HG03103 (cell line): ENCODE data around the gene TAF1D.
A peak's percentile ranks its signal among the peaks of the same experiment; 100 is the strongest.
"Not testable (repeated sequence)": the region's sequence is repeated elsewhere in the genome, so short reads cannot be mapped to it uniquely, and the experiment has no call there.

ENCODE experiments used
- ATAC-seq: cut with Tn5 transposase; IDR thresholded peaks from one replicate; pipeline ENCODE4 v1.9.1; 2021; ENCODE audit warnings: low read depth; ENCODE audit not compliant: unreplicated experiment

Gene TAF1D, protein sequence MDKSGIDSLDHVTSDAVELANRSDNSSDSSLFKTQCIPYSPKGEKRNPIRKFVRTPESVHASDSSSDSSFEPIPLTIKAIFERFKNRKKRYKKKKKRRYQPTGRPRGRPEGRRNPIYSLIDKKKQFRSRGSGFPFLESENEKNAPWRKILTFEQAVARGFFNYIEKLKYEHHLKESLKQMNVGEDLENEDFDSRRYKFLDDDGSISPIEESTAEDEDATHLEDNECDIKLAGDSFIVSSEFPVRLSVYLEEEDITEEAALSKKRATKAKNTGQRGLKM

DNA sequence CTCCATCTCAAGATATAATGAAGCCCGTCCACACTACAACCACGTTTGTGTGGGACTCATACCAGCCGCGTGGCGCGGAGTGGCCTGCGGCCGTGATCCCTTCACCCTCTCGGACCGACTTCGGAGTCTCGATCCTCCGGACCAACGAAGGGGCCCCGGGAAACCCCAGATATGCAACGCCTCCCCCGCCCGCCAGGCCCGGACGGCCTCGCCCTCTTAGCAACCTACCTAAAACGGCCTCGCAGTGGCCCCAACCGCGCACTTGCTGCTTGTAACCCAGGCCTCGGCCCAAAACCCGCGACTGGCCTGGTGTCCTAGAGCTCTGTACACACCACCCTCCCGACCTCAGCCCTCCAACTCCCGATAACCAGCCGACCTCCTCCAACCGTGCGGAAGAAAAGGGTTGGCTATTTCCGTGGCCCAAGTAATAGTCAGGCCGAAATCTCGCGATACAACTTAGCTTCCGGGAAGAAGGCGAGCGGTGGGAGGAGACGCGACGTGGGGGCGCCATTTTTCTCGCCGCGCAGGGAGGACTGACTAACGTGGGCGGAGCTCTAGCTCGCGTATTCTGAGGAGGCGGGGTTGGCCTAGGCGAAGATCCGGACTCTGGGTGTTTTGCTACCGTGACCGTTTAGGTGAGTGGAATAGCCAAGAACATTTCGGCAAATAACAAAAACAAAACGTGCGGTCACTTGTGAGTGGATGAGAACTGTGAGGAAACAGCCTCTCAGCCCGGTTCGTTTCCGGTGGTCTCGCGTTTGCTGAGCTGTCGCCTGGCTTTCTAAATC is at the start of gene TAF1D, which contains the start of gene C11orf54:
TAF1D (minus strand) TSS at position 402 of the 788 bp plus-strand sequence. CDS start 2,191 bp downstream, outside the sequence.
C11orf54 (plus strand) TSS at position 579 of the 788 bp plus-strand sequence. CDS start 5,722 bp downstream, outside the sequence.
- ATAC-seq: peak; percentile 77

DNA sequence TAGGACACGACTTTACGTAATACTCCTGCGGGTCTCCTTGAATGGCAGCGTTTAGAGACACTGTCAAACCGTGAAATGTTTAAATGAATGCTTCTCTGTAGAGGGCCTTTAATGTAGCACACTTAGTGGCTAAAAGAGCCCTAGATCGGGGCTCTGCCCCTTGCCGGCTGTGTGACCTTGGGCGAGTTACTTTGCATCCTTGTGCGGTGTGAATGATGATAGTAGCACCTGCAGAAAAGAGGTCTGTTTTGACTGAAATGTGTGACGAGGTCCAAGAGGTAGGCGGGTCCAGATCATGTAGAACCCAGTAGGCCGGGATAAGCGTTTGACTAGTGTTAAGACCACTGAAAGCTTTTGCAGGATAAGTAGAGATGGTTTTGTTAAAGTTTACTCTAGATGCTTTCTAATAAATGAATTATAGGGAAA is 43.7 kb upstream of the TAF1D start:
- ATAC-seq: peak; percentile 22

DNA sequence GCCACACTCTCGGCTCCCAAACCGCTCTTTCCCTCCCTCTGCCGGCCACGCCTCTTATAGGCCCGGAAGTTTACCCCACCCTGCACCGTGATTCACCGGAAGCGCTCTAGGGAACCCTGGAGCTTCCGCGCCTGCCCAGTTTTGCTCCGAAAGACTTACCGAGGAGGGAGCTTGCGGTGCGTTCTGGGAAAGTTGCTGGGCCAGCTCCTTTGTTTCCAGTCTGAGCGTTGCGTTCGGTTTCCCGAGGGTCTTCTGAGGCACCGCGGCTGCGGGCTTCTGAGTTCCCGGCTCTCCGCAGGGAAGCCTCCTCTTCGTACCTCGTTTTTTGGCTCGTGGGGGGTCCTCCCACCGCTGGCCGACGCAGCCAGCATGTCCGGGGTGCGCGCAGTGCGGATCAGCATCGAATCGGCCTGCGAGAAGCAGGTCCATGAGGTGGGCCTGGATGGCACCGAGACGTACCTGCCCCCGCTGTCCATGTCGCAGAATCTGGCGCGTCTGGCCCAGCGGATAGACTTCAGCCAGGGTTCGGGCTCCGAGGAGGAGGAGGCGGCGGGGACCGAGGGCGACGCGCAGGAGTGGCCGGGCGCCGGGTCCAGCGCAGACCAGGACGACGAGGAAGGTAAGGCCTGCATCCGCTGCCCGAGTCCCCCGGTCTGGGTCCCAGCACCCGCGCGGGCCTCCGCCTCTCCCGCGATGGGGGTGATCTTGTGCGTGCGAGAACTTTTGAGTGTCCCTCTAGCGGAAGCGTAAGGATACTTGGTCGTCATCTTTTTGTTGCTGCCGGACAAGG is 43.0 kb upstream of the TAF1D start, which contains the start of gene MED17:
MED17 (plus strand) TSS at position 138 of the 790 bp plus-strand sequence; CDS start at position 370, 232 bp downstream.
- ATAC-seq: peak; percentile 94

DNA sequence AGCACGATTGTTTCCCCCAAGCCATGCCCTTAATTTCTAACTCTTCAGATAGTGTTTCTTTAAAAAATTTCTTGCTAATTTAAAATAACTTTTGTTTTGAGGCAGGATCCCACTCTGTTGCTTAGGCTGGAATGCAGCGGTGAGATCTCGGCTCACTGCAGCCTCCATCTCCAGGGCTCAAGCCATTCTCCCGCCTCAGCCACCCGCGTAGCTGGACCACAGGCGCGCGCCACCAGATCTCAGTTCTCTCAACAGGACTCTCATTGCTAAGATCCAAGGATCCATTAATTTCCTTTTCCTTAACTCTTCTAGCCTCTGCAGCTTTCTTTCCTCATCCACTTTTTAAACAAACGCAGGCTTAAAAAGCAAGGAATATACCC is 42.5 kb upstream of the TAF1D start:
- peak; percentile 43 for ATAC-seq

DNA sequence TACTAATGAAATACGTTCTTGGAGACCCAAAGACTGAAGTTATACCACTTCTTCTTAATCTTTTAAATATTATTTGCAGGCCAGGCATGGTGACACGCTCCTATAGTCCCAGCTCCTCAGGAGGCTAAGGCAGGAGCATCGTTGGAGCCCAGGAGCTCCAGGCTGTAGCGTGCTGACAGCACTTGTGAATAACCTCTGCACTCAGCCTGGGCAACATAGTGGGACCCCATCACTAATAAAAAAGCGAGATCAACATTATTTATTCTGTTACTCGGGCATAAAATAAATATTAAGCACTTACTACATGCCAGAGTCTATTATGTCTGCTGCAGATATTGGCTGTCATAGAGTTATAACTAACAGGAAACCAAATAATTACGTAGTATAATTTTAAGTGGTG is 42.1 kb upstream of the TAF1D start:
- no peak for ATAC-seq

DNA sequence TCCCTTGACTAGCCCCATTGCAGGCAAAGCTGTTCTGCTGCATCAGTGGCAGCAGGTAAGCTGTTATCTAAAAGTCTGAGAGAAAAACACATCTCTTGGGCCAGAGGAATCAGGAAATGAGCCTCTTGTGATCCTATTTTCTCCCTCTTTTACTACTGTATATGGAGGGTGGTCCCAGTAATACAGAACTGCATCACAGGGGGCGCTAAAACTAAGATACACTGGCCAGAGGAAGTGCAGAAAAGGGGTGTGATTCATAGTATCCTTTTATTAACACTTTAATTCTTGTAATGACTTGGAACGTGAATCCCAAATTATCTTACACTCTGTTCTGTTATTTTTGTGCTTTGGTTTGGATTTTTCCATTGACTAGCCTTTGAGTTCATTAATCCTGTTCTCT is 34.0 kb upstream of the TAF1D start:
- no peak for ATAC-seq

DNA sequence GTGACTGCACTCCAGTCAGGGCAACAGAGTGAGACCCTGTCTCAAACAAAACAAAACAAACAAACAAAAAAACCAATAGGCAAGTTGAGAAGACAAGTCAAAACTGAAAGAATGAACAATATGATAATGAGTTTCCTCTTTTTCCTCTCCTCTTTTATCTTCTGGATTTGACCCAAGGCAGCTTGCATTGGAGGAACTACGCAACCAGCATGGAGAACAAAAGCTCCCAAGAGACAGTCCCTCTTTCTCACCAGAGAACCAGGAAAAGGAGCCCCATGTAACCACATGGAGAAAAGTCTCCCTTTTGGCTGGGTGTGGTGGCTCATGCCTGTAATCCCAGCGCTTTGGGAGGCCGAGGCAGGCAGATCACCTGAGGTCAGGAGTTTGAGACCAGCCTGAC is 33.3 kb upstream of the TAF1D start:
- not testable (repeated sequence) for ATAC-seq

DNA sequence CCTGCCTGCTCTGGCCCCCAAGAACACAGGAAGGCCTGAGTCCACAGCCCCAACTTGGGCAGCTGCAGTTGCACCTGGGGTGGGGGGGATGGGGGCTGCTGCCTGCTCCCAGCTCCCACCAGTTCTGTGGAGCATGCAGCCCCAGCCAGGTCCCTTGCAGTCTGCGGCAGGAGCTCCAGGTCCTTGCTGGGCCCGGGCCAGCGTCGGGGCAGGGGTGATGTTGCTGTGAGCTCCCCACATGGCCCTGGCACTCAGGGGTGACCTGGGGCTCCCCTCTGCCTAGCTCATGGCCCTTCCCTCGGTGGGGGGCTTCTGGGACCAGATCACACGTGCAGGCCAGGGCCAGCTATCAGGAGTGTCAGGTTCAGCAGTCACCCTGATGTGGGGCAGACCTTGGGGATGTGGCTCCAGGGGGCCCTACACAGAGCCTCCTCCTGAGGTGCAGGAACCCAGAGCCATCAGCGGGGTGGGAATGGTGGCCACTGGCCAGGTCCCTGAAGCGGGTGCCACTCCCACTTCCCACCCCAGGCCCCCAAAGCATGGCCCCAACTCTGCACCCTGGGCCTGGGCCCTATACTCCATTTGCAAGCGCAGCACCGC is 32.4 kb upstream of the TAF1D start:
- no peak for ATAC-seq

DNA sequence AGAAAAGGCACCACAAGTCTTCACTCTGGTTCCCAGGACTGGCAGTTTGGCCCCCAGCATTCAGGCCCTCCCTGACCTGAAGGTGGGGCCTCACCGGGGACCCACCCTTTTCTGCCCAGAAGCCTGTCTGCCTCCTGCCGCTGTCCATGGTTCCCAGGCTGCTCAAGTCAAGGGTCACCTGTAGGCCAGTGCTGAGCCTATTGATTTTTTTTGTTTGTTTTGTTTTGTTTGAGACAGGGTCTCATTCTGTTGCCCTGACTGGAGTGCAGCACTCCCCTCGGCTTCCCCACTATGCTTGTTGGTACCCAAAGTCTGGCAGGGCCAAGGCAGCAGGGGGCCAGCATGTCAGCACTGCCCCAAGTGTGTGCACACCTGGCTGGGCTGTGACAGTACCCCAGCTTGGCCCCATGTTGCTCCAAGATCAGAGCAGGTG is 31.8 kb upstream of the TAF1D start:
- ATAC-seq: no peak

DNA sequence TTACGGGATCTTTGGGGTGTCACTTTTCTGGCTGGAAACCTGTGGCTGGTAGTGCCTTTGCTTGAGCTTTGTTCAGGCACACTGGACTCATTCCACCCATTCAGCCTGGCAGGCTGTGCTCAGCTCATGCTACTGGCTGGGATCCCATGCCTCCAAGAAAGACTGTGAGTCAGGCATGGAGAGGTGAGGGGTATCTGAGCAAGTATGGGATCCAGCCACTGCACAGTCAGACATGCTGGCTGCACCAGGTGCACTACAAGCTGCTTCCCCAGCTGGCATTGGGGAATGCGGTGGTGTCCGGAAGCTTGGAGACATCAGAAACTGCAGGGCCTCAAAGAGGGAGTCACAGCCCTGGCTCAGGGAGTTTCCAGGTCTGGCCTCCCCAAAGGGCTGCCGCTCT is 30.8 kb upstream of the TAF1D start:
- no peak for ATAC-seq

DNA sequence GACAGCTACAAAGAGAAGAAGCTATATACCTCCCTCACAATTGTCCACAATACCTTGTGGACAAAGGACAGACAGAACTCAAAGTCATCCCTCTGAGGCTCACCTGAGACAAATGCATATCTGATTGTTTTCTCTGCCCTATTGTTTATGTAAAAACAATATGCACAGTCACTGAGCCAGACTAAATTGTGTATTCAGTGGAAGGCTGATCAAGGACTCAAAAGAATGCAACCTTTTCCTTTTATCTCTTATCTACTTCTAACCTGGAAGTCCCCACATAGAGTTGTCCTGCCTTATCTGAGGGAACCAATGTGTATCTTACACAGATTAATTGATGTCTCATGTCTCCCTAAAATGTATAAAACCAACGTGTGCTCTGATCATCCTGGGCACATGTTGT is 28.9 kb upstream of the TAF1D start:
- no peak for ATAC-seq

DNA sequence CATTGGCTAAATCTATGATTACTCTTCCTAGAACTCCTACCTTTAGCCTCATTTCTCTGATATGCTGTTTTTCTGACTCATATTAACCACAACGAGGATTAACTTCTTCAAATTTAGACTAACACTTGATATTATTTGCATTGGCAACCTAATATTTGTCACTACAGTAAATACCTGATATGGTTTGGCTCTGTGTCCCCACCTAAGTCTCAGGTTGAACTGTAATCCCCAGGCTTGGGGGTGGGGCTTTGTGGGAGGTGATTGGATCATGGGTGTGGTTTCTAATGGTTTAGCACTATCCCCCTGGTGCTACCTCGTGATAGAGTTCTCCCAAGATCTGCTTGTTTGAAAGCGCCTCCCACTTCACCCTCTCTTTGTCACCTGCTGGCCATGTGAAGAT is 25.7 kb upstream of the TAF1D start:
- no peak for ATAC-seq

DNA sequence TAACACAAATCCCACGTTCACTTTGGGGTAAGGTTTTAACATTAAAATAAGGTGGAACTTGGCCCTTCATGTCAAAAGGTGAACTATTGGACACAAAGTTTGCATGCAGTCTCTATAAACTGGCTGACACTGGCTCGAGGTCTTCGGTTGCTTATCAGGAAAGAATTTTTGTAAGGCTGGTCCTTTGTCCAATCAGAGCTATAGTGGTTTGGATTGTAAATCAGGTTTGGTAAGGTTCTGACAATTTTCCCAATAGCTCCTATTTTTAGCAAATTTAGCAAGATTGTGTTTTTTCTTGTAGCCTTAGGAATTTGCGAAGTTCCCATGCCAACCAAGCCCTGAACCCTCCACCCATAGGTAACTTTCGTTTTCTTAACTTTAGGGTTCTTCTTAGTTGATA is 25.2 kb upstream of the TAF1D start:
- no peak for ATAC-seq

DNA sequence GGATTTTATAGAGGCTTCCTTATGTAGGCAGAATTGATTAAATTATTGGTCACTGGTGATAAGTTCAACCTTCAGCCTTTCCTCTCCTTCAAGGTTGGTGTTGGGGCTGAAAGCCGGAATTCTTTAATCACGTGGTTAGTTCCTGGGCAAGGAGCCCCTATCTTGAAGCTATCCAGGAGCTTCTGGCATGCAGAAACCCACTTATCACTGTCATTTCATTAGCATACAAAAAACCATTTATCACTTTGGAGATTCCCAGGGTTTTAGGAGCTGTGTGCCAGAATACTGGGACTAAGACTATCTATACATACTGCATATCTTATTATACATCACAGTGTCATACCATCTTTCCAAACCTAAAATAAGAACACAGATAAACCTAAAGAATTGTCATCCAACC is 24.3 kb upstream of the TAF1D start:
- ATAC-seq: no peak

DNA sequence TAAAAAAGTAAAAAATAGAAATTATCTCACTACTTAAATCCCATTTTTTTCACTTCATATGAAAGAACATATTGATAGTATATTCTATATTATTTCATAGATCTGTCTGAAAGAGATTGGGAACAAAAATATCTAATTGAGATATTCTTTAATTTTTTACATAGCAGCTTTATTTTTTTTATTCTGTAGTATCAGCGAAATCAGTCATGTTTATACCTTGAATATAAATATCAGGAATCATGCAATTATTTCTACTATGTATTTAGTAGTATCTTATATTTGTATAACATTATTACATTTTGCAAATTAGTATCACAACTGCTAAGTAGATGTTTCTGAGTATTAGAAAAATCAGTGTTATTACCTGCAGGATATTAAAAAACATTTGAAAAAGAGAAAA is 20.6 kb upstream of the TAF1D start:
- no peak for ATAC-seq

DNA sequence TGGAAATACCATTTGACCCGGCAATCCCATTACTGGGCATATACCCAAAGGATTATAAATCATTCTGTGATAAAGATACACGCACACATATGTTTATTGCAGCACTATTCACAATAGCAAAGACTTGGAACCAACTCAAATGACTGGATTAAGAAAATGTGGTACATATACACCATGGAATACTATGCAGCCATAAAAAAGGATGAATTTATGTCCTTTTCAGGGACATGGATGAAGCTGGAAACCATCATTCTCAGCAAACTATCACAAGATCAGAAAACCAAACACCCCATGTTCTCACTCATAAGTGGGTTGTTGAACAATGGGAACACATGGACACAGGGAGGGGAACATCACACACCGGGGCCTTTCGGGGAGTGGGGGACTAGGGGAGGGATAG is 17.8 kb upstream of the TAF1D start:
- ATAC-seq: not testable (repeated sequence)

DNA sequence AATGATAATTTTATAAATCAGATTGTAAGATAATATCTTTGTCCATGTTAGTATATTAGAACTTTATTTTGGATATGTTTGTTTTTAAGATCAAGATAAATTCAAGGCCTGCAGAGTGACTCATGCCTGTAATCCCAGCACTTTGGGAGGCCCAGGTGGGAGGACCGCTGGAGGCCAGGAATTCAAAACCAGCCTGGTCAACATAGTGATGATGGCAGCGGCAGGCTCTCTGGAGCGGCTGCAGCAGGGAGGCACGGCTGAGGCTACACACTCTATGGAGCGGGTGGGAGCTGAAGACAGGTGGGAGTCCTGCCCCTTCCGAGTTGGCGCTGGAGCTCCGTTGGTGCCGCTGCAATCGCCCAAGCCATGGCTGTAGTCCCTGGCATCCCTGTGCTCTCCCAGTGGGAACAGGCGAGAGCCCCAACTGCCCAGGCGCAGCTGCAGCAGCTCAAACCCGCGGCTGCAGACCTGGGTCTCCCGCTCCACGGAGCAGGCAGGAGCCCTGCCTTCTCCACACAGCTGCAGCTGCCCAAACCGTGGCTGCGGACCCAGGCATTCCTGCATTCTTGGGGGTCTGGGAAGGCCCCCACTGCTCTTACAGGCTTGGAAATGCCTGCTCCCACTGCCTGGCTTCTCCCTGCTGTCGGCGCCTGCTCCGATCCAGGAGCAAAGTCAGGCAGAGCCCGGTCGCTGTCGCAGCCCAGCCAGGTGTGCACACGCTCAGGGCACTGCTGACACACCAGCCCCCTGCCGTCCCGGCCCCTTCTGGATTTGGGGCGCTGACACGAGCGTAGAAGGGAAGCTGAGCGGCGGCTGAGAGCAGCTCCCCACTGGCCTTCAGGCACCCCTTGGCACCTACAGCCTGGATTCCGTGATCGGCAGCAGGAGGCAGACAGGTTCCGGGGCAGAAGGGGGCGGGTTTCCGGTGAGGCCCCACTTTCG is 16.9 kb upstream of the TAF1D start:
- no peak for ATAC-seq

DNA sequence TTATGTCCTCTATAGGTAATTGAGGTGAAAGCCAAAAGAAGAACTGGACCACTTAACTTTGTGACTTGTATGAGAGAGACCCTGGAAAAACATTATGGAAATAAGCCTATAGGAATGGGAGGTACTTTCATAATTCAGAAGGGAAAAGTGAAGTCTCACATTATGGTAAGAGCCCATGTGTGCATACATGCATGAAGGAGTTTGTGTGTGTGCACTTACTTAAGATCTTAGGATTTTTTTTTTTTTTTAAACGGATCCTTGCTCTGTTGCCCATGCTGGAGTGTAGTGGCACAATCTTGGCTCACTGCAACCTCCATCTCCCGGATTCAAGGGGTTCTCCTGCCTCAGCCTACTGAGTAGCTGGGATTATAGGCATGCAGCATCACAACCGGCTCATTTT is 16.0 kb upstream of the TAF1D start:
- ATAC-seq: no peak

DNA sequence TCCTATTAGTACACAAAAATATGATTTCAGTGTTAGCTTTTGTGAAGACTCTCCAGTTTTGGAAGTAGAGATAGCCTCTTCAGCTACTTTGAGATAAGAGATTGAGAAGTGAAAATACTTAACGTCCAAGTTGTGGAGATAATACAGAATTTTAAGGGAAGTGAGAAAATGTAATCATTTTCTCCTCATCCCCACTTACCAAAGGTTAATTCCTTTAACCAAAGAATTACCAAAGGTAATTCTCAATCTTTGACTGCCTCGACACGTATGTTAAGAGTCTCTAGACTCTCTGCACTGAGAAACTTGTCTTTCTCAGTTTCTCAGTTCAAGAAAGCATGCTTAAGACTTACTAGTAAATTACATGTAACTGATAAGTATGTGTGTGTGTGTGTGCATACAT is 15.5 kb upstream of the TAF1D start:
- no peak for ATAC-seq
